Measurements from ENCODE around the gene RPL3. TPM values are rescaled to one million over a fixed set of nuclear protein-coding genes. Genes with fewer than 3 reads are reported as not detected.

RPL3 gene
- total and polyA plus RNA-seq, 5 experiments from 2014 or later: 3,621 to 5,383 (median 4,219) TPM

GRCh38 chr22:39282645-39283321 is 36.6 kb downstream of the RPL3 start:
- H3K4me3 Mint-ChIP-seq: no peak overlapping the region
- peaks cover 0 to 11% (median 3%) of the 10 kb centered on the region in 5 donors for H3K27me3 Mint-ChIP-seq
- POLR2A ChIA-PET: interaction anchor here (0.7 kb wide), 1 partner anchor 283 kb away, joined by 3 read pairs; no protein-coding TSS in a partner anchor
- ATAC-seq (no peak), DNase-seq (no peak)
- H3K36me3 Mint-ChIP-seq: no peaks in the 10 kb centered on the region
- peak overlapping the region in 2 of 10 donors; percentile 59 for H3K27ac Mint-ChIP-seq
- H3K4me1 Mint-ChIP-seq: peaks cover 0 to 27% (median 6%) of the 10 kb centered on the region in 4 donors
- H3K9me3 Mint-ChIP-seq: peaks cover 0 to 13% (median 2%) of the 10 kb centered on the region in 9 donors

- Mint-ChIP-seq H3K4me1 (peaks cover 0 to 13% (median 3%) of the 10 kb centered on the region in 4 donors), H3K9me3 (peaks cover 0 to 14% (median 2%) of the 10 kb centered on the region in 9 donors), H3K4me3 (no peak overlapping the region), H3K27me3 (peaks cover 4 to 15% (median 10%) of the 10 kb centered on the region in 5 donors), H3K27ac (peak overlapping the region in 2 of 10 donors; percentile 23 to 78), H3K36me3 (no peaks in the 10 kb centered on the region)
- DNase-seq: no peak
- POLR2A ChIA-PET: no interaction called here
- no peak for ATAC-seq
These were observed 38.3 kb downstream of the RPL3 start for GRCh38 chr22:39281126-39281525.

- Mint-ChIP-seq H3K27ac (peak overlapping the region in 1 of 10 donors; percentile 19), H3K36me3 (no peaks in the 10 kb centered on the region), H3K4me3 (no peak overlapping the region), H3K27me3 (peaks cover 3 to 17% (median 10%) of the 10 kb centered on the region in 5 donors), H3K9me3 (peaks cover 0 to 11% (median 1%) of the 10 kb centered on the region in 9 donors), H3K4me1 (peaks cover 0 to 10% (median 3%) of the 10 kb centered on the region in 4 donors)
- no peak for ATAC-seq
- POLR2A ChIA-PET: no interaction called here
- DNase-seq: no peak
These were observed 39.2 kb downstream of the RPL3 start for GRCh38 chr22:39280250-39280649.

GRCh38 chr22:39279170-39279850 is 40.1 kb downstream of the RPL3 start:
- Mint-ChIP-seq H3K36me3 (no peaks in the 10 kb centered on the region), H3K27ac (peak overlapping the region in 1 of 10 donors; percentile 4), H3K9me3 (peaks cover 0 to 6% (median 0%) of the 10 kb centered on the region in 9 donors), H3K27me3 (peaks cover 3 to 17% (median 10%) of the 10 kb centered on the region in 5 donors), H3K4me1 (peaks cover 0 to 10% (median 3%) of the 10 kb centered on the region in 4 donors), H3K4me3 (no peak overlapping the region)
- POLR2A ChIA-PET: no interaction called here
- DNase-seq (no peak), ATAC-seq (no peak)

- H3K27me3 Mint-ChIP-seq: peaks cover 3 to 17% (median 10%) of the 10 kb centered on the region in 5 donors
- peaks cover 0 to 6% (median 0%) of the 10 kb centered on the region in 9 donors for H3K9me3 Mint-ChIP-seq
- no peak for DNase-seq
- no peak for ATAC-seq
- H3K27ac Mint-ChIP-seq: no peak overlapping the region
- POLR2A ChIA-PET: no interaction called here
- H3K4me1 Mint-ChIP-seq: peaks cover 0 to 10% (median 3%) of the 10 kb centered on the region in 4 donors
- H3K36me3 Mint-ChIP-seq: no peaks in the 10 kb centered on the region
- no peak overlapping the region for H3K4me3 Mint-ChIP-seq
These were observed 41.4 kb downstream of the RPL3 start for GRCh38 chr22:39278040-39278439.

GRCh38 chr22:39277142-39277607 is 42.2 kb downstream of the RPL3 start:
- DNase-seq (no peak), ATAC-seq (no peak)
- H3K4me3 Mint-ChIP-seq: no peak overlapping the region
- no peak overlapping the region for H3K27ac Mint-ChIP-seq
- no peaks in the 10 kb centered on the region for H3K36me3 Mint-ChIP-seq
- H3K4me1 Mint-ChIP-seq: peaks cover 0 to 6% (median 2%) of the 10 kb centered on the region in 4 donors
- peaks cover 3 to 17% (median 10%) of the 10 kb centered on the region in 5 donors for H3K27me3 Mint-ChIP-seq
- H3K9me3 Mint-ChIP-seq: peaks cover 0 to 6% (median 0%) of the 10 kb centered on the region in 9 donors
- POLR2A ChIA-PET: no interaction called here

- ATAC-seq: no peak
- Mint-ChIP-seq H3K9me3 (peaks cover 0 to 6% (median 0%) of the 10 kb centered on the region in 9 donors), H3K4me3 (no peak overlapping the region), H3K27me3 (peaks cover 3 to 17% (median 10%) of the 10 kb centered on the region in 5 donors), H3K4me1 (peaks cover 0 to 5% (median under 1%) of the 10 kb centered on the region in 4 donors), H3K27ac (no peak overlapping the region), H3K36me3 (no peaks in the 10 kb centered on the region)
- no peak for DNase-seq
- POLR2A ChIA-PET: no interaction called here
These were observed 42.8 kb downstream of the RPL3 start for GRCh38 chr22:39276440-39277141.

- Mint-ChIP-seq H3K27me3 (peaks cover 3 to 17% (median 10%) of the 10 kb centered on the region in 5 donors), H3K4me3 (no peak overlapping the region), H3K9me3 (peaks cover 0 to 10% (median 0%) of the 10 kb centered on the region in 9 donors), H3K36me3 (no peaks in the 10 kb centered on the region), H3K27ac (no peak overlapping the region), H3K4me1 (no peaks in the 10 kb centered on the region)
- DNase-seq (no peak), ATAC-seq (no peak)
- POLR2A ChIA-PET: no interaction called here
These were observed 43.5 kb downstream of the RPL3 start for GRCh38 chr22:39275814-39276439.

GRCh38 chr22:39273950-39274887 is 45.2 kb downstream of the RPL3 start:
- Mint-ChIP-seq H3K9me3 (peaks cover 0 to 10% (median 0%) of the 10 kb centered on the region in 9 donors), H3K36me3 (no peaks in the 10 kb centered on the region), H3K4me3 (no peak overlapping the region), H3K27me3 (peaks cover 3 to 17% (median 4%) of the 10 kb centered on the region in 5 donors), H3K27ac (peak overlapping the region in 1 of 10 donors; percentile 59), H3K4me1 (no peaks in the 10 kb centered on the region)
- DNase-seq (no peak), ATAC-seq (no peak)
- POLR2A ChIA-PET: no interaction called here

- peaks cover 0 to 4% (median 0%) of the 10 kb centered on the region in 5 donors for H3K27me3 Mint-ChIP-seq
- no peaks in the 10 kb centered on the region for H3K4me1 Mint-ChIP-seq
- peaks cover 0 to 5% (median 0%) of the 10 kb centered on the region in 9 donors for H3K9me3 Mint-ChIP-seq
- no peak overlapping the region for H3K27ac Mint-ChIP-seq
- no peaks in the 10 kb centered on the region for H3K36me3 Mint-ChIP-seq
- H3K4me3 Mint-ChIP-seq: no peak overlapping the region
- DNase-seq: no peak
- ATAC-seq: no peak
- POLR2A ChIA-PET: no interaction called here
These were observed 48.6 kb downstream of the RPL3 start for GRCh38 chr22:39270792-39271191.

GRCh38 chr22:39270280-39270679 is 49.1 kb downstream of the RPL3 start:
- ATAC-seq: no peak
- peak overlapping the region in 1 of 10 donors; percentile 74 for H3K27ac Mint-ChIP-seq
- POLR2A ChIA-PET: no interaction called here

More at GRCh38 chr22:39270280-39270679, 49.1 kb downstream of the RPL3 start:
- Mint-ChIP-seq H3K36me3 (no peaks in the 10 kb centered on the region), H3K4me1 (no peaks in the 10 kb centered on the region), H3K9me3 (peaks cover 0 to 3% (median 0%) of the 10 kb centered on the region in 9 donors), H3K4me3 (no peak overlapping the region), H3K27me3 (peaks cover 0 to 3% (median 0%) of the 10 kb centered on the region in 5 donors)
- DNase-seq: no peak

Data from naive thymus-derived CD8-positive, alpha-beta T cell (primary cell).